ENCODE results near the gene GNL3.
"Not testable (repeated sequence)": the region's sequence is repeated elsewhere in the genome, so short reads cannot be mapped to it uniquely, and the experiment has no call there.

GNL3 gene

GRCh38 chr3:52670621-52671521 is 15.0 kb upstream of the GNL3 start:
- H3K36me3 ChIP-seq, result peaks cover 94% of the 10 kb centered on the region
- H3K4me2 ChIP-seq, result no peak overlapping the region
- no peaks in the 10 kb centered on the region; the same call in 1 of the 2 replicates for H3K4me1 ChIP-seq
- no peak overlapping the region for H3K9ac ChIP-seq
- H4K20me1 ChIP-seq, result peaks cover 58% of the 10 kb centered on the region
- H3K4me3 ChIP-seq, result no peak overlapping the region
- H3K27me3 ChIP-seq, result no peaks in the 10 kb centered on the region
- no peak overlapping the region for H3K27ac ChIP-seq
- no peak for TF ChIP-seq Cebpa-rat (IDR thresholded peaks at IDR 0.05)
- no peaks in the 10 kb centered on the region for H3K9me3 ChIP-seq

DNA sequence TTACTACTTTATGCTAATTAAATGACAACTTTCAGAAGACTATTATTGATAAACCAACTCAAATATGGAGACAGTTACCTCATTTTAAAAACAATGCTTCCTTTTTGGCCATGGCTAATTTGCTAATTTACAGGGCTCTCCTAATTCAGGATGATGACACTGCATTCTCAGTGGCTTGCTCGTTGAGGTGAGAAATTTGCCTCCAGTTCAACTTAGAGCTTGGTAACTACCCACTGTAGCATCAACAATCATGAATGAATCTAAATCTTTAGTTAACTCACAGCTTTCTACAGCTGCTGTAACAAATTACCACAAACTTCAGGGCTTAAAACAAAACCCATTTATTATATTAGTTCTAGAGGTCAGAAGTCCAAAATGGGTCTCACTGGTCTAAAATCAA is 14.2 kb upstream of the GNL3 start:
- TF ChIP-seq Cebpa-rat (IDR thresholded peaks at IDR 0.05), result no peak
- no peaks in the 10 kb centered on the region; the same call in 1 of the 2 replicates for H3K4me1 ChIP-seq
- no peaks in the 10 kb centered on the region for H3K27me3 ChIP-seq
- H3K27ac ChIP-seq, result no peak overlapping the region
- H4K20me1 ChIP-seq, result peaks cover 66% of the 10 kb centered on the region
- H3K9ac ChIP-seq, result no peak overlapping the region
- H3K4me3 ChIP-seq, result no peak overlapping the region
- H3K9me3 ChIP-seq, result no peaks in the 10 kb centered on the region
- H3K4me2 ChIP-seq, result no peak overlapping the region
- H3K36me3 ChIP-seq, result peaks cover 94% of the 10 kb centered on the region

GRCh38 chr3:52676201-52676600 is 9.6 kb upstream of the GNL3 start:
- not testable (repeated sequence) for H3K27me3 ChIP-seq, H3K9me3 ChIP-seq, H3K4me3 ChIP-seq, H3K9ac ChIP-seq, H3K4me2 ChIP-seq, H3K4me1 ChIP-seq, H3K27ac ChIP-seq
- H4K20me1 ChIP-seq, result peaks cover 75% of the 10 kb centered on the region
- peaks cover 97% of the 10 kb centered on the region for H3K36me3 ChIP-seq

GRCh38 chr3:52678265-52679198 is 7.3 kb upstream of the GNL3 start:
- Histone ChIP-seq H3K27me3 (no peaks in the 10 kb centered on the region), H3K36me3 (peaks cover 86% of the 10 kb centered on the region), H4K20me1 (peaks cover 85% of the 10 kb centered on the region), H3K27ac (no peak overlapping the region), H3K9ac (no peak overlapping the region), H3K4me3 (no peak overlapping the region), H3K4me2 (no peak overlapping the region), H3K4me1 (peaks cover 20% of the 10 kb centered on the region), H3K9me3 (no peaks in the 10 kb centered on the region)
- TF ChIP-seq Cebpa-rat (IDR thresholded peaks at IDR 0.05), result no peak

DNA sequence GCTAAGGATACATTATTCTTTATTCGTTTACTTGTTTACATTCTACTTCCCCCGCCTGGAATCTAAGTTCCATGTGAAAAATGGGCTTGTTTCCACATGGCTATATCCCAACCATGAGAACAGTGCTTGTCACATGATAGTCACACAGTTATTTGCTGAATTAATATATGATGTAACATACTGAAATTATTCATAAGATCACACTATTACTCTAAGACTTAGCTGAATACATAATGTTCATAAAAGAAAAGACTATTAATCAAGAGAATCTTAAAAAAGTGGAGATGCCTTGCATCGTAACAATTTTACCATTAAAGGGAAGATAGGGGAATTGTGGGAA is 6.7 kb upstream of the GNL3 start:
- Histone ChIP-seq H3K4me2 (no peak overlapping the region), H3K4me3 (no peak overlapping the region), H3K4me1 (peaks cover 26% of the 10 kb centered on the region), H3K9me3 (no peaks in the 10 kb centered on the region), H4K20me1 (peaks cover 85% of the 10 kb centered on the region), H3K27me3 (no peaks in the 10 kb centered on the region), H3K36me3 (peaks cover 79% of the 10 kb centered on the region), H3K9ac (no peak overlapping the region), H3K27ac (no peak overlapping the region)
- no peak for TF ChIP-seq Cebpa-rat (IDR thresholded peaks at IDR 0.05)

- Histone ChIP-seq H3K27me3 (no peaks in the 10 kb centered on the region), H3K4me2 (no peak overlapping the region), H3K9me3 (no peaks in the 10 kb centered on the region), H3K36me3 (peaks cover 74% of the 10 kb centered on the region), H3K4me3 (no peak overlapping the region), H3K4me1 (peaks cover 32% of the 10 kb centered on the region), H3K9ac (no peak overlapping the region), H3K27ac (no peak overlapping the region), H4K20me1 (peaks cover 79% of the 10 kb centered on the region)
- TF ChIP-seq Cebpa-rat (IDR thresholded peaks at IDR 0.05), result no peak
Observed at GRCh38 chr3:52679811-52680210, 6.0 kb upstream of the GNL3 start.

DNA sequence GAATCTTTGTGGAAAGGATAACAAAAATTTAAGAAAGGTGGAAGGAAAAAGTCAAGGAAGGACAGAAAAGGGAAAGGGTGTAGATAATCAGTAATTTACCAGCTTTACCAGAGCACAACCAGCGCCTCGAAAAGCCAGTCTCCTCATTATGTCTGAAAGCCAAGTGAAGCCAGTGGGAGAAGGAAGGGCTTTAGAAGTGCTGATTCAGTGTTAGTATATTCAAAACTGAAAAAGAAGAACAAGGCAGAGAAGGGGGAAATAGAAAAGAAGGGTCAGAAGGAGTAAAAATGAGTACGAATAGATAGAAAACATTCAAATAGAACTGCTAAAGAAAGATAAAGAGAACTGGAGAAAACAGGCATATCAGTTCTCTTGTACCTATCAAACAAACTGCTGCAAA is 4.2 kb upstream of the GNL3 start:
- no peak overlapping the region for H3K4me2 ChIP-seq
- H3K9me3 ChIP-seq, result no peaks in the 10 kb centered on the region
- H3K27me3 ChIP-seq, result no peaks in the 10 kb centered on the region
- H3K9ac ChIP-seq, result 0 out of 2 replicates have a peak overlapping the region, but pooled peaks have one; percentile 27
- H3K36me3 ChIP-seq, result peaks cover 58% of the 10 kb centered on the region
- no peak for TF ChIP-seq Cebpa-rat (IDR thresholded peaks at IDR 0.05)
- H3K27ac ChIP-seq, result no peak overlapping the region
- H3K4me3 ChIP-seq, result no peak overlapping the region
- H4K20me1 ChIP-seq, result peaks cover 65% of the 10 kb centered on the region
- peaks cover 33% of the 10 kb centered on the region for H3K4me1 ChIP-seq

DNA sequence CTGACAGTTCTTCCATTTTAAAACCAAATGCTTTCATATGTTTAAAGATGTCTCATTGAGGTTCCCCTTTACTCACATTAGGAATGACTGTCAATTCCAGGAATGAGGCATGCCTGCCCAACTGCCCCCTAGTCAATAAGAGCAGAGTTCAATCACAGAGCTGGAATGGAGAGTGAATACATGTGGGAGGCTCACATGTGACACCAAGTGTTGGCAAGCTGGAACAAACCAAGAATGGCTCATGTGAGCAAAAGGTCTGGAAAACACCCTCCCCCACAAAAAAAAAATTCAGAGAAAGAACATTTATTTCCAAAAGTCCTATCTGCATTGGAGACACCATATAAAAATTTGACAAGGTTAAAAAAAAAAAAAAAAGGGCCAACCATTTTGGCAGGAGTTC is 3.8 kb upstream of the GNL3 start:
- peaks cover 55% of the 10 kb centered on the region for H3K36me3 ChIP-seq
- H3K27me3 ChIP-seq, result no peaks in the 10 kb centered on the region
- H3K4me2 ChIP-seq, result no peak overlapping the region
- no peak for TF ChIP-seq Cebpa-rat (IDR thresholded peaks at IDR 0.05)
- no peak overlapping the region for H3K9ac ChIP-seq
- no peaks in the 10 kb centered on the region for H3K9me3 ChIP-seq
- H3K27ac ChIP-seq, result no peak overlapping the region
- peaks cover 67% of the 10 kb centered on the region for H4K20me1 ChIP-seq
- peaks cover 37% of the 10 kb centered on the region for H3K4me1 ChIP-seq
- no peak overlapping the region for H3K4me3 ChIP-seq

GRCh38 chr3:52683611-52684010 is 2.2 kb upstream of the GNL3 start:
- Histone ChIP-seq H3K27ac (no peak overlapping the region), H3K4me1 (peaks cover 53% of the 10 kb centered on the region), H4K20me1 (peaks cover 77% of the 10 kb centered on the region), H3K27me3 (no peaks in the 10 kb centered on the region), H3K4me2 (peak overlapping the region; percentile 73), H3K36me3 (peaks cover 55% of the 10 kb centered on the region), H3K4me3 (no peak overlapping the region), H3K9ac (no peak overlapping the region), H3K9me3 (no peaks in the 10 kb centered on the region)
- TF ChIP-seq Cebpa-rat (IDR thresholded peaks at IDR 0.05), result no peak

GRCh38 chr3:52684184-52684583 is 1.6 kb upstream of the GNL3 start:
- Histone ChIP-seq H3K4me1 (peaks cover 55% of the 10 kb centered on the region), H3K4me2 (peak overlapping the region; percentile 73), H3K36me3 (peaks cover 55% of the 10 kb centered on the region), H3K27me3 (no peaks in the 10 kb centered on the region), H3K27ac (no peak overlapping the region), H3K4me3 (peak overlapping the region; percentile 86; the same call in 1 of the 2 replicates), H3K9ac (no peak overlapping the region; the same call in 1 of the 2 replicates), H3K9me3 (no peaks in the 10 kb centered on the region), H4K20me1 (peaks cover 77% of the 10 kb centered on the region)
- TF ChIP-seq Cebpa-rat (IDR thresholded peaks at IDR 0.05), result no peak

Data from BLaER1 (cell line).